ENCODE measurements around the gene TUBGCP2. TPM values are rescaled to one million over a fixed set of nuclear protein-coding genes. Genes with fewer than 3 reads are reported as not detected.

The TUBGCP2 gene, protein sequence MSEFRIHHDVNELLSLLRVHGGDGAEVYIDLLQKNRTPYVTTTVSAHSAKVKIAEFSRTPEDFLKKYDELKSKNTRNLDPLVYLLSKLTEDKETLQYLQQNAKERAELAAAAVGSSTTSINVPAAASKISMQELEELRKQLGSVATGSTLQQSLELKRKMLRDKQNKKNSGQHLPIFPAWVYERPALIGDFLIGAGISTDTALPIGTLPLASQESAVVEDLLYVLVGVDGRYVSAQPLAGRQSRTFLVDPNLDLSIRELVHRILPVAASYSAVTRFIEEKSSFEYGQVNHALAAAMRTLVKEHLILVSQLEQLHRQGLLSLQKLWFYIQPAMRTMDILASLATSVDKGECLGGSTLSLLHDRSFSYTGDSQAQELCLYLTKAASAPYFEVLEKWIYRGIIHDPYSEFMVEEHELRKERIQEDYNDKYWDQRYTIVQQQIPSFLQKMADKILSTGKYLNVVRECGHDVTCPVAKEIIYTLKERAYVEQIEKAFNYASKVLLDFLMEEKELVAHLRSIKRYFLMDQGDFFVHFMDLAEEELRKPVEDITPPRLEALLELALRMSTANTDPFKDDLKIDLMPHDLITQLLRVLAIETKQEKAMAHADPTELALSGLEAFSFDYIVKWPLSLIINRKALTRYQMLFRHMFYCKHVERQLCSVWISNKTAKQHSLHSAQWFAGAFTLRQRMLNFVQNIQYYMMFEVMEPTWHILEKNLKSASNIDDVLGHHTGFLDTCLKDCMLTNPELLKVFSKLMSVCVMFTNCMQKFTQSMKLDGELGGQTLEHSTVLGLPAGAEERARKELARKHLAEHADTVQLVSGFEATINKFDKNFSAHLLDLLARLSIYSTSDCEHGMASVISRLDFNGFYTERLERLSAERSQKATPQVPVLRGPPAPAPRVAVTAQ
- total RNA-seq, result 65.3 and 70.6 TPM in 2 replicates

DNA sequence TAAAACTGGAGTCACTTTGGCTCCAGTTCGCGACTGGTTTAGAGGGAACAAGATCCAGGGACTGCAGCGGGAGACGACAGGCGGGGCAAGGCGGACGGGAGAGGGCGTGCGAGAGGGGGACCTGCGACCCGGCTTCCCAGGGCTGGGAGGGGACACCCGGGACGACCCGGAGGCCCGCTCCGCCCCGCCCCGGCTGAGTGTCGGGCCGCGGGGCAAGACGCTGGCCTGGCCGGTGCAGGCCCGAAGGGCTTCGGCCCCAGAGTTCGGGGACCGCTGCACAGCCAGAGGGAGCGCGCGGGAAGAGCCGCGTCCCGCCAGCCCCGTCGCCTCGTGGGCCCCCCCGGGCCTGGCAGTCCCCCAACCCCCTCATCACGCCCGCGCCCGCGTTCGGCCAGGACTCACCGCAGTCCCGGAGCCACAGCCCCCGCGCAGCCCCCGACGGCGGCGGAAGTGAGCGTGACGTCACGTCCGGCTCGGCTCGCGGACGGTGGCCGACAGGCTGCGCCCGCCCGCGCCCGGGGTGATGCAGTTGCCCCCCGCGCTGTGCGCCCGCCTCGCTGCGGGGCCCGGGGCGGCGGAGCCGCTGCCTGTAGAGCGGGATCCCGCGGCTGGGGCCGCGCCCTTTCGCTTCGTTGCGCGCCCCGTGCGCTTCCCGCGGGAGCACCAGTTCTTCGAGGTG is at the start of gene TUBGCP2, which contains the start of gene ZNF511:
Gene TUBGCP2, minus strand, starts transcription at position 452 of the 679 bp plus-strand sequence. CDS start 5,931 bp downstream, outside the sequence.
Gene ZNF511, plus strand, starts transcription at position 494 of the 679 bp plus-strand sequence. Its CDS starts 30 bp downstream, at position 524.
- intact Hi-C loops (cut with micrococcal nuclease), result loop anchor here (1.0 to 5.0 kb wide), 5 partner anchors 33 to 366 kb away; partner anchors contain the start of genes CFAP46, FUOM, MTG1 and PAOX
- peak within 1 kb of the TSS; percentile 98 for H3K27ac Mint-ChIP-seq
- H3K9me3 Mint-ChIP-seq, result no peaks in the 10 kb centered on the region
- peaks cover 24% of the 10 kb centered on the region for H3K36me3 Mint-ChIP-seq (ENCODE audit: low read depth)
- peak; percentile 98 for DNase-seq
- H3K27me3 Mint-ChIP-seq, result peaks cover 2% of the 10 kb centered on the region
- H3K4me1 Mint-ChIP-seq, result peaks cover 20% of the 10 kb centered on the region
- H3K4me3 Mint-ChIP-seq, result peak within 1 kb of the TSS; percentile 94

DNA sequence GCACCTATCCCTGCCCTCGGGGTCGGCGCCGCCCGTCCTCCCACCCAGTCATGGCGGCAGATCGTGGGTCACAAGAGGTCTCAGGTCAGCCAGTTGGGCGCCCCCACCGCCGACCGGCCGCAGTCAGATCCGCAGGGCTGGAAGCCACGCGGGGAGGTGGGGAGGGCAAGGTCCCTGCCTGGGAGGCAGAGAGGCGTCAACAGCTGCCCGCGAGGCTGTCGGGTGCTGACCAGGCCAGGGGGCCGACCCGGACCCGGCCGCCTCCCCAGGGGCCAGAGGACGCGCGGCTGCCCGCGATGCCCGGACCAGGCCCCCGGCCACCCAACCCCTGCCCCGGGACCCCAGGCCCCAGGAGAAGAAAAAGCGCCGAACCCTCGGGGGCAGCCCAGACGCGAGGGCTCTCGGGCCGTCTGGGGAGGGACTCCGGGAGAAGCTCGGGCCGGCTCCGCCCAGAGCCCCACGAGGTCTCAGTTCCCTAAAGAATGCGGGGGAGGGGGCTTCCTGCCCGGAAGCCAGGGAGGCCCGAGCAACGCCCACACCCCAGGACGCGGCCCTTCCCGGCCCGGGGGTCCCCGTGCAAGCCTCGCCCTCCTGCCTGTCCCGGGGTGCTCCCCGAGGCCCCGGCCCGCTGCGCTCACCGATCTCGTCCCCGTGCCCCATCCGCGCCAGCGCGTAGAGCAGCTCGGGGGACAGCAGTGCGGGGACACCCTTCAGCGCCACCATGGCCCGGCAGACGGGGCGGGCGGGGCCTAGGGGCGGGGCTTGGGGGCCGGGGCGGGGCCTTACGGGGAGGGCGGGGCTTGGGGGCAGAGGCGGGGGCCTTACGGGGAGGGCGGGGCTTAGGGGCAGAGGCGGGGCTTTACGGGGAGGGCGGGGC is 48.9 kb upstream of the TUBGCP2 start, which contains the start of gene FUOM:
Gene FUOM, minus strand, starts transcription at position 735 of the 877 bp plus-strand sequence. Its CDS starts 12 bp downstream, at position 723.
- peak within 1 kb of the TSS; percentile 85 for H3K4me3 Mint-ChIP-seq
- no peaks in the 10 kb centered on the region for H3K9me3 Mint-ChIP-seq
- peak within 1 kb of the TSS; percentile 74 for H3K27ac Mint-ChIP-seq
- no peaks in the 10 kb centered on the region for H3K27me3 Mint-ChIP-seq
- DNase-seq, result peak; percentile 91
- H3K4me1 Mint-ChIP-seq, result peaks cover 2% of the 10 kb centered on the region
- intact Hi-C loops (cut with micrococcal nuclease), result loop anchor here (1.0 to 5.0 kb wide), 5 partner anchors 16 to 80 kb away; partner anchors contain the start of genes ADAM8, ECHS1 and MTG1
- H3K36me3 Mint-ChIP-seq (ENCODE audit: low read depth), result peaks cover 6% of the 10 kb centered on the region

DNA sequence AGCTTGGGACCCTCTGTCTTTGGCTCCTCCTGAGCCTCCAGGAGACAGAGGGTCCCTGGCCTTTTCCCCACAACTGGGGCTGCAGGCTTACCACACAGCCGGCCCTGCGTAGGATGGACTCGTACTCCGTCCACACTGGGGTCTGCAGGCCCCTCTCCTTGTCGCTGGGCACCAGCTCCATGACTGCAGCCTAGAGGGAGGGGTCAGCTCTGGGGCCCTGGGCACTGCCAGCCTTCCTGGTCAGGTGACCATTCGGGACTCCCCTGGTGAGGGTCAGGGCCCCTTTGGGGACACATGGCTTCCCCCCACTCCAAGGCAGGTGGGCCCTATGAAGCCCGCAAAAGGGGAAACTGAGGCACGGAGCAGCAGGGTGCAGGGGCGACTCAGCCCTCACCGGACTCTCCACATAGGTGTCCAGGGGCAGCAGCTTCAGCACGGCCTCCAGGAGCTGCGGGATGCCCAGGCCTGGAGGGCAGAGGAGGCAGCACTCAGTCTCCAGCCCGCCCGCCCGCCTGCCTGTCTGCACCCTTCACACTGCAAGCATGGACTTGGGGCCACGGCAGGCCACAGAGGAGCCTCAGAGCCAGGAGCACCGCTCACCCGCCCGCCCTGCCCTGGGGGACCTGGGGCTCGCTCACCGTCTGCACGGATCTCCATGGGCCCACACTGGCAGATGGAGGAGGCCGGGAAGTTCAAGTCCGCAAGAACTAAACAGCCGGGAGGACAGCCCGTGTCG is 48.0 kb upstream of the TUBGCP2 start:
- Mint-ChIP-seq H3K4me3 (peak overlapping the region; percentile 85), H3K36me3 (ENCODE audit: low read depth) (peaks cover 3% of the 10 kb centered on the region), H3K4me1 (peaks cover 2% of the 10 kb centered on the region), H3K27me3 (no peaks in the 10 kb centered on the region), H3K9me3 (no peaks in the 10 kb centered on the region), H3K27ac (peak overlapping the region; percentile 67)
- intact Hi-C loops (cut with micrococcal nuclease), result loop anchor here (1.0 to 5.0 kb wide), 3 partner anchors 17 to 79 kb away; partner anchors contain the start of genes ADAM8, ECHS1 and MTG1
- no peak for DNase-seq

DNA sequence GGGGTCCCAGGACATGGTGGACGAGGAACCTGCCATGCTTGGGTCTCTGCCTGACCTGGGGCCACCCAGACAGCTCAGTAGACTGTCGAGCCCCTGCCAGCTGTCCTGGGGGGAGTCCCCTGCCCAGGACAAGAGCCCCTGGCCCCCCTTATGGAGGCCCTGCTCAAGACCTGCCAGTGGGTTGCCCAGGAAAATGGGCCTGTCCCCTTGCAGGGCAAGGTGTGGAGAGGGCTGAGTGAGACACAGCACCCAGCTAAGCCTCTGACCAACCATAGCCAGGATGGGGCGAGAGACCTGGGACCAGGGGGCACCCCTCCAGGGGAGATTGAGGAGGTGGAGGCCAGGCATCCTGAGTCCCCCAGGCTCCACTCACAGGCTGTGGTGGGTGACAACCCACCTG is 47.3 kb upstream of the TUBGCP2 start:
- intact Hi-C loops (cut with micrococcal nuclease), result loop anchor here (5.0 kb wide), 1 partner anchor 79 kb away; the partner anchor contains the start of gene ADAM8
- peak overlapping the region; percentile 81 for H3K4me3 Mint-ChIP-seq
- no peaks in the 10 kb centered on the region for H3K4me1 Mint-ChIP-seq
- DNase-seq, result no peak
- peaks cover 3% of the 10 kb centered on the region for H3K36me3 Mint-ChIP-seq (ENCODE audit: low read depth)
- peak overlapping the region; percentile 52 for H3K27ac Mint-ChIP-seq
- no peaks in the 10 kb centered on the region for H3K9me3 Mint-ChIP-seq
- H3K27me3 Mint-ChIP-seq, result no peaks in the 10 kb centered on the region

DNA sequence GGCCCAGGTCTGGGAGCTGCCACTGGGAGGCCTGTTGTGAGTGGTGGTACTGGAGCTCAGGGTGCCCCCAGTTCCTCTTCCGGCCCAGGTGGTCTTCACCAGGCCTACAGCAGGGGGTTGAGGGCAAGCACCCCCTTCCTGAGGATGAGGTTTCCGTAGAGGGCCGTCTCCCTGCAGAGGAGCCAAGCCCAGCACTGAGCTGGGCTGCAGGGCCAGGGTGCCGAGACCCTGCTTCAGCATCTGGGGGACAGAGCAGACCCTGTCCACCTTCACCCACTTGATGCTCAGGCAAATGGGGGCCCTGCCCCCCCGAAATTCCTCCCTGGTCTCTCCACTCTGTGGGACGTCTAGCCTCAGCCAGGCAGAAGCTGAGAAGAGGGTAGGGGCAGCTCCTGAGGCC is 46.6 kb upstream of the TUBGCP2 start:
- Mint-ChIP-seq H3K4me1 (no peaks in the 10 kb centered on the region), H3K27me3 (no peaks in the 10 kb centered on the region), H3K36me3 (ENCODE audit: low read depth) (peaks cover 3% of the 10 kb centered on the region), H3K27ac (no peak overlapping the region), H3K4me3 (no peak overlapping the region), H3K9me3 (no peaks in the 10 kb centered on the region)
- intact Hi-C loops (cut with micrococcal nuclease), result loop anchor here (5.0 kb wide), 1 partner anchor 78 kb away; the partner anchor contains the start of gene ADAM8
- no peak for DNase-seq

DNA sequence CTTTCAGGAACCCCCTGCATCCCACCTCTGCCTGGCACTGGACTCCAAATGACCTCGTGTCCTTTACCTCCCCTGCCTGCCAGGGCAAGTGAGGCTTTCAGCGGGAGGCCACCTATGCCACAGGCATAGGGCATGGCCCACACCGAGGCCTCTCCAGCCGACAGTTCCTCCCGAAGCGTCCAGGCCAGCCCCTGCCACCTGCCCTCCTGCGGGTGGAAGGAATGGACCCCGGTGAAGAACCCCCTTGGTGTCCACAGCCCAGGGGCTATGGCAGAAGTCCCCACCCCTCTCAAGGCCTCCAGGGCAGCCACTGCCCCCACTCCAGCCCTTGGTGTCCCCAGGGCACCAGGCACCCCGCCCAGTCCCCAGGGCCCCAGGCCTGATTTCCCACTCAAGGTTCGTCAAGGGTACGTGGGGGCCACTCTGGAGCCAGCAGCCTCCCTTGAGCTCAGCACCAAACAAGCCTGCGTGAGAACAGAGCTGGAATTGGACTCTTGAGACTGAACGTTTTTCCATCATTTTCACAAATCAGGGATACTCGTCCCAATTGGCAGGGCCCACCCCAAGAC is 46.1 kb upstream of the TUBGCP2 start:
- no peak for DNase-seq
- Mint-ChIP-seq H3K4me1 (no peaks in the 10 kb centered on the region), H3K36me3 (ENCODE audit: low read depth) (peaks cover 3% of the 10 kb centered on the region), H3K27ac (no peak overlapping the region), H3K9me3 (no peaks in the 10 kb centered on the region), H3K4me3 (no peak overlapping the region), H3K27me3 (no peaks in the 10 kb centered on the region)
- intact Hi-C loops (cut with micrococcal nuclease), result loop anchor here (5.0 kb wide), 1 partner anchor 77 kb away; the partner anchor contains the start of gene ADAM8

DNA sequence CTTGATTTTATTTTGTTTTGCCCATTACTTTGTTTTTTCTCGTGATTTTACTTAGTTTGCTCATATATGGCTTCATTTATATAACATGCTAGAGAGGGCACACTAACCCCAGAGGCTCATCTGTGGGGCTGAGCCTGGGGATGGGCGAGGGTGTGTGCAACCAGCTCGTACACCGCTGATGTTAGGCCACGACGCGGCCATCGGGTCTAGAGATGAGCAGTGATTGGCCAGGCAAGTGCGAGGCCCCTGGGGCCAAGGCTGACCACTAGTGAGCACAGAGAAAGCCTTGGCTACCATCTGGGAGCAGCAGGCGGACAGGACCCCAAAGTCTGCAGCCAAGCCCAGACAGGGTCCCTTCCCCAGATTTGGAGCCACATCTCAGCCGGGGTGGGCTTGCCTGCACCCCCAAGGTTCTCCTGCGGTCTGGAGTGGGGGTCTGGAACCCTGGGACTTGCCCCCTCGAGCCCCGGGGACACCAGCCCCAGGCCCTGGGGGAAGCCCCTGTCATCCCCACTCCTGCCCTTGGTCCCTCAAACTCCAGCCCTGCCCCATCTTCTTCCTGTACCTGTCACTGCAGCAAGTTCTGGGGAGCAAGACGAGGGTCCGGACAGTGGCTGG is 45.4 kb upstream of the TUBGCP2 start:
- intact Hi-C loops (cut with micrococcal nuclease), result no loop called here
- no peaks in the 10 kb centered on the region for H3K4me1 Mint-ChIP-seq
- H3K36me3 Mint-ChIP-seq (ENCODE audit: low read depth), result peaks cover 3% of the 10 kb centered on the region
- no peak overlapping the region for H3K27ac Mint-ChIP-seq
- no peak overlapping the region for H3K4me3 Mint-ChIP-seq
- no peak for DNase-seq
- no peaks in the 10 kb centered on the region for H3K27me3 Mint-ChIP-seq
- H3K9me3 Mint-ChIP-seq, result no peaks in the 10 kb centered on the region

DNA sequence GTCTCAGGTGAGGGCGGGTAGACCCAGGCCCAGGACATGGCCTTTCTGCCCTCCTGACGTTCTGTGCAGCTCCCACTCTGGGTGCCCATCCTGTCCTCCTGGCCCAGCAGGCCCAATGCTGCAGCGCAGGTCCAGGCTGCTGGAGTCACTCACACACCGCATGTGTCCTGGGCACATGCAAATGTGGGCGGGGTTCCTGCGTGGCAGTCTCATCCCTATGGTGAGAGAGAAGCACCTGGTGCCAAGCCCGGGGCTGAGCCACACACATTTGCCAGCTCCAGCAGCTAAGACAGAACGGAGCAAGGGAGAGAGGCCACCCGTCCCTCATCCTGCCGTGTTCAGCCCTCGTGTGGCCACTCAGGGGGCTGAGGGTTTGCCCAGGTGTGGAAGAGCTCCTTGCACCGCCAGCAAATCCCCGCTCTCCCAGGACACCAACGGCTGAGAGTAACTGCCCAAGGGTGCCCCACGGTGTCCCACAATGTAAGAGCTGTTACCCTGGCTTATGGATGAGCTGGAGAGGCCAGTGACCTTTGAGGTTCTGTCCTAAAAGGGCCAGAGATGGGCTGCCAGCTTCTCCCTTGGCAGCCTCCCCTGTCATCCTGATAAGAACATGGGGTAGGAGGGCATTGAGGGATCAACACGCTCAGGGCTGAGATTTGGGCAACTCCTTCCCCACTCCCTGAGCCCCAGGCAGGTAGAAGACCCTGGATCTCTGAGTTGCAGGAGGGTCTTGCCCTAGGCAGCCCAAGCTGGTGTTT is 44.7 kb upstream of the TUBGCP2 start:
- Mint-ChIP-seq H3K9me3 (no peaks in the 10 kb centered on the region), H3K4me3 (no peak overlapping the region), H3K36me3 (ENCODE audit: low read depth) (peaks cover 3% of the 10 kb centered on the region), H3K4me1 (no peaks in the 10 kb centered on the region), H3K27me3 (no peaks in the 10 kb centered on the region), H3K27ac (no peak overlapping the region)
- no peak for DNase-seq
- intact Hi-C loops (cut with micrococcal nuclease), result no loop called here

DNA sequence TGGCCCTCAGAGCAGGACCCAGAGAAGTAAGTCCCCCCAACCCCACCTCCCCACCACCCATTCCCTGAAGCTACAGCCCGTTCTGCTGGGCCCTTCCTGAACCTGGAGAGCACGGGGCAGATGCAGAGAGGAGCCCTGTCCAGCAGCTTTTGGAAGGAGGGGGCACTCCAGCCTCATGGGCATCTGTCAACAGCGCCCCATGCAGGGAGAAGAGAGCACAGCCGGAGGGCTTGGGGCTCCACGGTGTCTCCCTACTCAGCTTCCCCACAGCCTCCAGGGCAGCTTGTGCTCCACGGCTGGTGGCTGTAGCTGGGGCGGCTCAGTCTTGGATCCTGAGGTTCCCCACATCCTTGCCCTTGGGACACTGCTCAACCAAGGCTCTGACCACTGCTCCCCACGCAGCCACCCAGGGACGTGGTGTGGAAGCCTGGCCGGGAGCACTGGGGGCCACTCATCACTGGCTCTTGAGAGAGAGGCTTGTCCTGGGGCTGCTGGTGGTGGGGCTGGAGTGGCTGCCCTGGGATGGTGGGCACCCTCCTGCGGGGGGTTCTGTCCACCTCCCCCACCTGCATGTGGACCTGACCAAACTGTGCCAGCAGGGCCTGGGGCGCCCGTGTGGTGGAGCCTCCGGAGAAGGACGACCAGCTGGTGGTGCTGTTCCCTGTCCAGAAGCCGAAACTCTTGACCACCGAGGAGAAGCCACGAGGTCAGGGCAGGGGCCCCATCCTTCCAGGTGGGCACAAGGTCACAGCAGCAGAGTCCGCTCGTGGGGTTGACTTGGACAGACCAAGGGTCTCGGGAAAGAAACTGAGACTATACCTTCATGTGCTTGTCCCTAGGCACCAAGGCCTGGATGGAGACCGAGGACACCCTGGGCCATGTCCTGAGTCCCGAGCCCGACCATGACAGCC is 43.0 kb upstream of the TUBGCP2 start:
- H3K27ac Mint-ChIP-seq, result no peak overlapping the region
- intact Hi-C loops (cut with micrococcal nuclease), result no loop called here
- H3K4me1 Mint-ChIP-seq, result no peaks in the 10 kb centered on the region
- no peaks in the 10 kb centered on the region for H3K9me3 Mint-ChIP-seq
- peaks cover 3% of the 10 kb centered on the region for H3K36me3 Mint-ChIP-seq (ENCODE audit: low read depth)
- no peak for DNase-seq
- H3K4me3 Mint-ChIP-seq, result no peak overlapping the region
- no peaks in the 10 kb centered on the region for H3K27me3 Mint-ChIP-seq

DNA sequence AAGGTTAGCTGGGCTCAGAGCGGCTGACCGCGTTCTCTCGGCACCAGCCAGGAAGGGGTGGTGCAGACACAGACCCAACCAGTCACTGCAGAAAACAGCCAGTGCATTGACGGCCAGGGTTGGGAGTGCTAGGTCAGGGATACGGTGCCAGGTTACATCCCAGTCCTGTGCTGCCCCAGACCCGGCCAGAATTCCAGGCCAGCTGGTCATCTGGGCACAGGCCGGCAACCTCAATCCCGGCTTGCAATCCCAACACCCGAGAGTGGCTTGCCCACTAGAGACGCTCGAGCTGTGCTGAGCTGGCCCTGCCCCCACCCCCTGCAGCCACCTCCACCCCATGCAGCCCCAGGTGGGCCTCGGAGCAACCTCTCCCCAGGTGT is 42.3 kb upstream of the TUBGCP2 start:
- intact Hi-C loops (cut with micrococcal nuclease), result no loop called here
- Mint-ChIP-seq H3K27me3 (no peaks in the 10 kb centered on the region), H3K36me3 (ENCODE audit: low read depth) (no peaks in the 10 kb centered on the region), H3K4me1 (no peaks in the 10 kb centered on the region), H3K9me3 (no peaks in the 10 kb centered on the region), H3K4me3 (no peak overlapping the region), H3K27ac (no peak overlapping the region)
- no peak for DNase-seq
